ENCODE results near the gene SLC5A11. TPM values are rescaled to one million over a fixed set of nuclear protein-coding genes. Genes with fewer than 3 reads are reported as not detected.

SLC5A11 gene
- total and polyA plus RNA-seq, 2 donors (not counting 1 experiment from before 2014, with no cell fraction given): 0.62 to 0.84 TPM

DNA sequence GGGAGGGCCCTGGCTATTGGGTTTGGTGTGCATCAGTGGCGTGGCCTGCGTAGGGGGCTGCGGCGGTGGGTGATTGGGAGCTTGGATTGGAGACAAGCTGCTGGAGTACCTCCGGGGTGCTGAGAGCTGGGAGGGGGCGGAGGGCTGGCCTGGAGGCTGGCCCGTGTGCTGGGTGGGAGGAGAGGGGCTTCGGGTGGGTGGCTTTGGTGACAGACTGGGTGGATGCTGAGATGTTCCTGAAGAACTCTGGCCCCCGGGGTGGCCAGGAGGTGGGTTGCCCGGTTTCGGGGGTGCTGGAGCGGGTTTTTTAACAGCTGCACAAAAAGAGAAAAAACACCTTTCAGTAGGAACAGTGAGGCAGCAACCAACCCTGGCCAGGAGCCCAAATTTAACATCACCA lies 85.3 kb downstream of the SLC5A11 start:
- Histone ChIP-seq H3K36me3 (replicated peaks in 1 of 2; ENCODE audit: control extremely low read depth in 1 of 2, control insufficient read depth in 1 of 2, extremely low read depth in 1 of 2, insufficient read depth in 2 of 2, low read length in 1 of 2) (peaks cover 0 to 95% of the 10 kb centered on the region in 2 experiments), H3K27me3 (replicated peaks in 1 of 4; ENCODE audit: control extremely low read depth in 1 of 4, control insufficient read depth in 3 of 4, insufficient read depth in 4 of 4, low read length in 3 of 4) (no peaks in the 10 kb centered on the region), H2AFZ (ENCODE audit: insufficient read depth, low read depth, low read length, poor library complexity, severe bottlenecking) (no peak overlapping the region), H3K9me3 (ENCODE audit: control extremely low read depth in 1 of 3, control insufficient read depth in 2 of 3, insufficient read depth in 1 of 3, low read length in 2 of 3) (no peaks in the 10 kb centered on the region), H3K79me2 (ENCODE audit: control insufficient read depth, insufficient read depth, low read length) (peaks cover 47% of the 10 kb centered on the region), H3K9ac (ENCODE audit: low read length) (no peak overlapping the region), H3K4me3 (ENCODE audit: control extremely low read depth in 1 of 5, extremely low read depth in 1 of 5, insufficient read depth in 1 of 5, low read depth in 2 of 5, low read length in 4 of 5) (no peak overlapping the region), H3K4me2 (replicated peaks; ENCODE audit: low read depth, low read length, poor library complexity, severe bottlenecking) (no peak overlapping the region), H3K27ac (ENCODE audit: low read length in 2 of 2) (no peak overlapping the region), H3K4me1 (ENCODE audit: control insufficient read depth in 2 of 2, insufficient read depth in 2 of 2, low read length in 2 of 2) (no peaks in the 10 kb centered on the region), H4K20me1 (ENCODE audit: control insufficient read depth, insufficient read depth, low read length, poor library complexity, severe bottlenecking) (peaks cover 90% of the 10 kb centered on the region)
- POLR2A ChIA-PET: no interaction called here
- H3K9me3 Mint-ChIP-seq (ENCODE audit: insufficient read depth): no peaks in the 10 kb centered on the region
- intact Hi-C loops (cut with micrococcal nuclease): no loop called here
- H3K4me1 Mint-ChIP-seq: no peaks in the 10 kb centered on the region
- no peak overlapping the region for H3K27ac Mint-ChIP-seq
- ATAC-seq (ENCODE audit: low read depth): no peak
- no peaks in the 10 kb centered on the region for H3K27me3 Mint-ChIP-seq
- no peak for DNase-seq
- H3K4me3 Mint-ChIP-seq: no peak overlapping the region
- WGBS (ENCODE audit: insufficient coverage): 93% methylated on average over 12 of the region's 12 CpGs
- CTCF ChIA-PET: no interaction called here
- TF ChIP-seq, protein P1, sequence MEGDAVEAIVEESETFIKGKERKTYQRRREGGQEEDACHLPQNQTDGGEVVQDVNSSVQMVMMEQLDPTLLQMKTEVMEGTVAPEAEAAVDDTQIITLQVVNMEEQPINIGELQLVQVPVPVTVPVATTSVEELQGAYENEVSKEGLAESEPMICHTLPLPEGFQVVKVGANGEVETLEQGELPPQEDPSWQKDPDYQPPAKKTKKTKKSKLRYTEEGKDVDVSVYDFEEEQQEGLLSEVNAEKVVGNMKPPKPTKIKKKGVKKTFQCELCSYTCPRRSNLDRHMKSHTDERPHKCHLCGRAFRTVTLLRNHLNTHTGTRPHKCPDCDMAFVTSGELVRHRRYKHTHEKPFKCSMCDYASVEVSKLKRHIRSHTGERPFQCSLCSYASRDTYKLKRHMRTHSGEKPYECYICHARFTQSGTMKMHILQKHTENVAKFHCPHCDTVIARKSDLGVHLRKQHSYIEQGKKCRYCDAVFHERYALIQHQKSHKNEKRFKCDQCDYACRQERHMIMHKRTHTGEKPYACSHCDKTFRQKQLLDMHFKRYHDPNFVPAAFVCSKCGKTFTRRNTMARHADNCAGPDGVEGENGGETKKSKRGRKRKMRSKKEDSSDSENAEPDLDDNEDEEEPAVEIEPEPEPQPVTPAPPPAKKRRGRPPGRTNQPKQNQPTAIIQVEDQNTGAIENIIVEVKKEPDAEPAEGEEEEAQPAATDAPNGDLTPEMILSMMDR (IDR thresholded peaks at IDR 0.05): no peak
- no peak for TF ChIP-seq EZH2 (IDR thresholded peaks at IDR 0.05; ENCODE audit: borderline replicate concordance, insufficient read depth, low read depth, low read length, poor library complexity, severe bottlenecking)

DNA sequence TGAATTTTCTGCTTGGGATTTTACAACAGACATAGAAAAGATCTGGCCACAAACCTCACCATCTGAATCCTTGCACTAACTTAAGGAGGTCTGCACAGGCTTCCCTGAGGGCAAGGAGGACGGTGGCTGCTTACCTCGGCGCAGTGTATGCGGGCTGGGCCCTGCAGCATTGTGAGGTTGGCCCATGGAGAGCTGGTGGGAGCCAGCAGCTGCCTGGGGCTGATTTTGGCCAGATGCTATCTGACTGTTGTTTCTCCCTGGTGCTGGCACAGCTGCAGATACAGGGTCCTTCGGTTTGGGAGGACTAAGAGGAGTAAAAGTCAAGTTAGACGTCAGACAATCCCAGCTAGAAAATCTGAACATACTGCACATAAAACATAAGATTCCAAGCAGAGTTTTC lies 89.6 kb downstream of the SLC5A11 start:
- H3K9me3 Mint-ChIP-seq (ENCODE audit: insufficient read depth): no peaks in the 10 kb centered on the region
- 91% methylated on average over 4 of the region's 6 CpGs for WGBS (ENCODE audit: insufficient coverage)
- no peaks in the 10 kb centered on the region for H3K4me1 Mint-ChIP-seq
- Histone ChIP-seq H3K4me1 (ENCODE audit: control insufficient read depth in 2 of 2, insufficient read depth in 2 of 2, low read length in 2 of 2) (no peaks in the 10 kb centered on the region), H3K4me3 (ENCODE audit: control extremely low read depth in 1 of 5, extremely low read depth in 1 of 5, insufficient read depth in 1 of 5, low read depth in 2 of 5, low read length in 4 of 5) (no peak overlapping the region), H3K27ac (ENCODE audit: low read length in 2 of 2) (no peak overlapping the region), H4K20me1 (ENCODE audit: control insufficient read depth, insufficient read depth, low read length, poor library complexity, severe bottlenecking) (peaks cover 82% of the 10 kb centered on the region), H3K9me3 (ENCODE audit: control extremely low read depth in 1 of 3, control insufficient read depth in 2 of 3, insufficient read depth in 1 of 3, low read length in 2 of 3) (no peaks in the 10 kb centered on the region), H3K79me2 (ENCODE audit: control insufficient read depth, insufficient read depth, low read length) (peaks cover 67% of the 10 kb centered on the region), H3K27me3 (replicated peaks in 1 of 4; ENCODE audit: control extremely low read depth in 1 of 4, control insufficient read depth in 3 of 4, insufficient read depth in 4 of 4, low read length in 3 of 4) (no peaks in the 10 kb centered on the region), H3K9ac (ENCODE audit: low read length) (no peak overlapping the region), H3K36me3 (replicated peaks in 1 of 2; ENCODE audit: control extremely low read depth in 1 of 2, control insufficient read depth in 1 of 2, extremely low read depth in 1 of 2, insufficient read depth in 2 of 2, low read length in 1 of 2) (peaks cover 0 to 92% of the 10 kb centered on the region in 2 experiments), H2AFZ (ENCODE audit: insufficient read depth, low read depth, low read length, poor library complexity, severe bottlenecking) (no peak overlapping the region), H3K4me2 (replicated peaks; ENCODE audit: low read depth, low read length, poor library complexity, severe bottlenecking) (no peak overlapping the region)
- ChIA-PET POLR2A (no interaction called here), CTCF (interaction anchor here (0.6 to 1.1 kb wide), 2 partner anchors 9 to 22 kb away, joined by 3 read pairs; no protein-coding TSS in a partner anchor)
- ATAC-seq (ENCODE audit: low read depth) (no peak), DNase-seq (no peak)
- H3K27ac Mint-ChIP-seq: no peak overlapping the region
- intact Hi-C loops (cut with micrococcal nuclease): no loop called here
- H3K4me3 Mint-ChIP-seq: no peak overlapping the region
- TF ChIP-seq EZH2 (IDR thresholded peaks at IDR 0.05; ENCODE audit: borderline replicate concordance, insufficient read depth, low read depth, low read length, poor library complexity, severe bottlenecking): no peak
- TF ChIP-seq, protein P1 (IDR thresholded peaks at IDR 0.05): no peak
- no peaks in the 10 kb centered on the region for H3K27me3 Mint-ChIP-seq

Measured in B cell (primary cell).